ENCODE data around the gene TEX264.
A peak's percentile ranks its signal among the peaks of the same experiment; 100 is the strongest.

Gene TEX264

GRCh38 chr3:51686056-51686455 is 15.0 kb downstream of the TEX264 start:
- H3K27ac ChIP-seq = no peak overlapping the region
- DNase-seq (ENCODE audit: low read depth, low spot score) = no peak
- TF ChIP-seq EZH2 (IDR thresholded peaks at IDR 0.05) (no peak), FOXP2 (optimal IDR thresholded peaks at IDR 0.05; ENCODE audit: control extremely low read depth, extremely low read length, insufficient read depth) (no peak), POLR2AphosphoS5 (IDR thresholded peaks at IDR 0.05; ENCODE audit: borderline replicate concordance, low read depth, low read length) (no peak)
- no peak overlapping the region for H3K4me3 ChIP-seq
- no peaks in the 10 kb centered on the region; the same call in 1 of the 2 replicates for H3K36me3 ChIP-seq (ENCODE audit: insufficient read depth, low read length)
- no peak overlapping the region for H3K9ac ChIP-seq (ENCODE audit: insufficient read length)
- H3K9me3 ChIP-seq (ENCODE audit: low read depth, low read length) = no peaks in the 10 kb centered on the region

- TF ChIP-seq EZH2 (IDR thresholded peaks at IDR 0.05) (no peak), FOXP2 (optimal IDR thresholded peaks at IDR 0.05; ENCODE audit: control extremely low read depth, extremely low read length, insufficient read depth) (no peak), POLR2AphosphoS5 (IDR thresholded peaks at IDR 0.05; ENCODE audit: borderline replicate concordance, low read depth, low read length) (no peak)
- no peak for DNase-seq (ENCODE audit: low read depth, low spot score)
- Histone ChIP-seq H3K9me3 (ENCODE audit: low read depth, low read length) (no peaks in the 10 kb centered on the region), H3K36me3 (ENCODE audit: insufficient read depth, low read length) (no peaks in the 10 kb centered on the region; the same call in 1 of the 2 replicates), H3K9ac (ENCODE audit: insufficient read length) (no peak overlapping the region), H3K4me3 (no peak overlapping the region), H3K27ac (no peak overlapping the region)
These were observed 15.6 kb downstream of the TEX264 start for GRCh38 chr3:51686512-51687215.

DNA sequence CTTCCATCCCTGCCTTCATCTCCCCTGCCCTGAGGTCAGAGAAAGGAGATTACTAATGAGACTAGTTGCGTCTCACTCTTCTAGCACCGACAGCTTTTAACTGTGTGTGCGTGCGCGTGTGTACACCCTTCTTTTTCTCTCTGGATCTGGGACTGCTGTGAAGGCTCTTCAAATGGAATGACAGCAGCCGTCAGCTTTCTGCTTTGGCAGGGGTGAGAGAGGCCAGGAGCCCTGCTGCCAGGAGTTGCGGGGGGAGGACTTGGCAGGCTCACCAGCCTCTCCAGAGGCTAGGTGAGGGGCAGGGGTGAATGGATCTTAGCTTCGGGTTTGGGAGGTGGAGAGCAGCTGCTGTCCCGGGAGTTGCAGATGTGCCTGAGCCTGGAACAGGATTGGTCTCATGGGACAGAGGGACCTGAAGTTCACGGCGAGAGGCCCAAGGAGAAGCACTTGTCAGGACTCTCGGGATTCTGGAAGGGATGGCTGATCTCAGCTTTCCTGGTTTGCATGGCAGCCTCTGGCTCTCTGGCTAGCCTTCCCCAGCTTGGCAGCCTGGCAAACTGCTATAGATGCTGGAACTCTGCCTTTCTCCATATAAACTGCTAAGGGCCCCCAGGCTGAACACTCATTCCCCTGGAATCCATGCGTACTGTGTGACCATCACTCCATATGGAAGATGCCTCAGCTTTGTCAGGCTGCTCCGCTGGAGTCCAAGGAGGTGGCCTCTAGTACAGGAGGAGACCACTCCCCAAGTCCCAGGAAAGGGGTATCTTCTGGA is 16.6 kb downstream of the TEX264 start:
- Histone ChIP-seq H3K27ac (no peak overlapping the region), H3K4me3 (no peak overlapping the region), H3K9me3 (ENCODE audit: low read depth, low read length) (no peaks in the 10 kb centered on the region), H3K36me3 (ENCODE audit: insufficient read depth, low read length) (no peaks in the 10 kb centered on the region; the same call in 1 of the 2 replicates), H3K9ac (ENCODE audit: insufficient read length) (no peak overlapping the region)
- no peak for DNase-seq (ENCODE audit: low read depth, low spot score)
- no peak for TF ChIP-seq FOXP2 (optimal IDR thresholded peaks at IDR 0.05; ENCODE audit: control extremely low read depth, extremely low read length, insufficient read depth)
- no peak for TF ChIP-seq EZH2 (IDR thresholded peaks at IDR 0.05)
- TF ChIP-seq POLR2AphosphoS5 (IDR thresholded peaks at IDR 0.05; ENCODE audit: borderline replicate concordance, low read depth, low read length) = no peak

- DNase-seq (ENCODE audit: low read depth, low spot score) = no peak
- H3K27ac ChIP-seq = no peak overlapping the region
These were observed 17.2 kb downstream of the TEX264 start for GRCh38 chr3:51688206-51688600.

DNA sequence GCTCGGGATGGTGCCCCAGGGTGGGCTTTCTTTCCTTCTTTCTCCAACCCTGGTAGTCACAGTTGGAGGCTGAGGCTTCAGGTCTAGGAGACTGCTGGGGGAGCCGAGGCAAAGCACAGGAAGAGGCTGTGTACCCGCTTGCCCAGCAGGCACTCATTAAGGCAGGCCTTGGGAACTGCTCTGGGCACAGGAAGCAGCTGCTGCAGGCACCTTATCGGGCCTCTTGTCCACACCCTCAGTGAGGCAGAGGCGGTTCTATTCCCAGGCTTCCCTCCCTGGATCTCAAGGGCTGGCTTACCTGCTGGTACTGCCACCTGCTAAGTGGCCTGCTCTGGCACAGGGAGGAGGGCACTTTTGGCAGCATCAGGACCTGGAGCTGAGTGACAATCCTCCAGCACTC is 20.0 kb downstream of the TEX264 start:
- no peaks in the 10 kb centered on the region for H3K9me3 ChIP-seq (ENCODE audit: low read depth, low read length)
- no peak for DNase-seq (ENCODE audit: low read depth, low spot score)
- H3K27ac ChIP-seq = peak overlapping the region; percentile 19; the same call in 1 of the 2 replicates
- TF ChIP-seq POLR2AphosphoS5 (IDR thresholded peaks at IDR 0.05; ENCODE audit: borderline replicate concordance, low read depth, low read length) (no peak), FOXP2 (optimal IDR thresholded peaks at IDR 0.05; ENCODE audit: control extremely low read depth, extremely low read length, insufficient read depth) (no peak), EZH2 (IDR thresholded peaks at IDR 0.05) (no peak)
- no peak overlapping the region for H3K9ac ChIP-seq (ENCODE audit: insufficient read length)
- H3K4me3 ChIP-seq = no peak overlapping the region
- H3K36me3 ChIP-seq (ENCODE audit: insufficient read depth, low read length) = no peaks in the 10 kb centered on the region

More at GRCh38 chr3:51688206-51688600, 17.2 kb downstream of the TEX264 start:
- TF ChIP-seq FOXP2 (optimal IDR thresholded peaks at IDR 0.05; ENCODE audit: control extremely low read depth, extremely low read length, insufficient read depth) (no peak), POLR2AphosphoS5 (IDR thresholded peaks at IDR 0.05; ENCODE audit: borderline replicate concordance, low read depth, low read length) (no peak), EZH2 (IDR thresholded peaks at IDR 0.05) (no peak)
- no peak overlapping the region for H3K4me3 ChIP-seq
- H3K36me3 ChIP-seq (ENCODE audit: insufficient read depth, low read length) = no peaks in the 10 kb centered on the region; the same call in 1 of the 2 replicates
- H3K9me3 ChIP-seq (ENCODE audit: low read depth, low read length) = no peaks in the 10 kb centered on the region
- H3K9ac ChIP-seq (ENCODE audit: insufficient read length) = no peak overlapping the region

DNA sequence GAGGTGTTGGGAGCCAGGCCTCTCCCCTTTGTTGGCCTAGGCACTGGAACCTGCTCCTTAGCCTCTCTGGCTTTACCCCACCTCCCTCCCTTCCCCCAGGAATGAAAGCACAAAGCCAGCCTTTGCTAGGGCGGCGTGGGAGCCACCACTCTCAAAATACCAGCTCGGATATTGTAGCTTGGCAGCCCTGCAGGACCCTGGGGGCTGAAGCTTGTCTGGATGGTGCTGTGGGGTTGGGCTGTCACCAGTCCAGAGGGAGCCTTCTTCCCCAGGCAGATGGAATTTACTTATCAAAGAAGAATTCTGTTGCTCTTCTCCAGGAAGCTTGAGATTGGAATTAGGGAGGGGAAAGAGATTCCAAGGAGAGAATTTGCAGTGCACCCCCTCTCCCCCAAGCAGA is 20.9 kb downstream of the TEX264 start:
- Histone ChIP-seq H3K9me3 (ENCODE audit: low read depth, low read length) (no peaks in the 10 kb centered on the region), H3K36me3 (ENCODE audit: insufficient read depth, low read length) (no peaks in the 10 kb centered on the region), H3K9ac (ENCODE audit: insufficient read length) (no peak overlapping the region), H3K27ac (peak overlapping the region; percentile 42; the same call in 1 of the 2 replicates), H3K4me3 (no peak overlapping the region)
- TF ChIP-seq EZH2 (IDR thresholded peaks at IDR 0.05) (no peak), FOXP2 (optimal IDR thresholded peaks at IDR 0.05; ENCODE audit: control extremely low read depth, extremely low read length, insufficient read depth) (no peak), POLR2AphosphoS5 (IDR thresholded peaks at IDR 0.05; ENCODE audit: borderline replicate concordance, low read depth, low read length) (no peak)
- DNase-seq (ENCODE audit: low read depth, low spot score) = no peak

DNA sequence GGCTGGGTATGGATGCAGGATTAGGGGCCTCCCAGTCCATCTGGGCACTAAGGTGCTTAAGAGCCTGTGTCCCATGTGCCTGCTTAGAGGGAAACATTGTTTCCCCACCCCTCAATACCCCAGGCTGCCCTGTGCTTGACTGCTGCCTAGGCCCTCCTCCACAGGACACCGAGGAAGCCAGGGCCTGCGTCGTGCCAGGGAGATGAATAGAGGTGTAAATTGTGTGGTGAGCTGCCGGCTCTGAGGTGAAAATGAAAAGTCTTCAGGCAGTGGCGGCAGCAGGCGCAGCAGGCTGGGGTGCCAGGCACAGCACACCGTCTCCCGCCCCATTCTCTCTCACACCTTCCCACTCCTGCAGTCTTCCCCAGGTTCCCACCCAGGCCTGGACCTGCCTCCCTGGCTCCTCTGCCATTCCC is 21.9 kb downstream of the TEX264 start:
- no peaks in the 10 kb centered on the region for H3K9me3 ChIP-seq (ENCODE audit: low read depth, low read length)
- TF ChIP-seq EZH2 (IDR thresholded peaks at IDR 0.05) (no peak), POLR2AphosphoS5 (IDR thresholded peaks at IDR 0.05; ENCODE audit: borderline replicate concordance, low read depth, low read length) (no peak), FOXP2 (optimal IDR thresholded peaks at IDR 0.05; ENCODE audit: control extremely low read depth, extremely low read length, insufficient read depth) (no peak)
- no peaks in the 10 kb centered on the region for H3K36me3 ChIP-seq (ENCODE audit: insufficient read depth, low read length)
- H3K27ac ChIP-seq = 0 out of 2 replicates have a peak overlapping the region, but pooled peaks have one; percentile 36
- no peak overlapping the region for H3K9ac ChIP-seq (ENCODE audit: insufficient read length)
- H3K4me3 ChIP-seq = no peak overlapping the region
- no peak for DNase-seq (ENCODE audit: low read depth, low spot score)

DNA sequence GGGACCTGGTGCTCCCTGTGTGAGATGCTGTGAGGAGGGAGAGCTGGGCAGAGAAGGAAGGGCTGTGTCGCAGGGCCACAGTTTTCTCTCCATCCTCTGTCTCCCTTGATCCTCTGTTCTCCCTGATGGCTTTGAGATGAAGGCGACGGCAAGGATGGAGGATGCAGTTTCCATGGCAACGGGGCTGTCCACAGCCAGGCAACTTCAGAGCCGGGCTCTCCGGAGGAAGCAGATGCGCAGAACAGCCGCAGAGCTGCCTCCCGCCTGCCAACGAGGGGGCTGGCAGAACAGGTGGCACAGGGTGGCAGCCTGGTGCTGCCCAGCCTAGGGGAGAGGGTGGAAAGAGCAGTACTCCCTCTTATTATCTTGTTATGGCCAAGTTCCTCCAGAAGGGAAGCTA is 25.9 kb downstream of the TEX264 start:
- Histone ChIP-seq H3K9ac (ENCODE audit: insufficient read length) (no peak overlapping the region), H3K27ac (no peak overlapping the region), H3K36me3 (ENCODE audit: insufficient read depth, low read length) (no peaks in the 10 kb centered on the region), H3K4me3 (no peak overlapping the region), H3K9me3 (ENCODE audit: low read depth, low read length) (no peaks in the 10 kb centered on the region)
- DNase-seq (ENCODE audit: low read depth, low spot score) = no peak
- TF ChIP-seq EZH2 (IDR thresholded peaks at IDR 0.05) (no peak), POLR2AphosphoS5 (IDR thresholded peaks at IDR 0.05; ENCODE audit: borderline replicate concordance, low read depth, low read length) (no peak), FOXP2 (optimal IDR thresholded peaks at IDR 0.05; ENCODE audit: control extremely low read depth, extremely low read length, insufficient read depth) (no peak)

Data from SK-N-MC (cell line).